ENCODE data around the gene SAP25.

DNA sequence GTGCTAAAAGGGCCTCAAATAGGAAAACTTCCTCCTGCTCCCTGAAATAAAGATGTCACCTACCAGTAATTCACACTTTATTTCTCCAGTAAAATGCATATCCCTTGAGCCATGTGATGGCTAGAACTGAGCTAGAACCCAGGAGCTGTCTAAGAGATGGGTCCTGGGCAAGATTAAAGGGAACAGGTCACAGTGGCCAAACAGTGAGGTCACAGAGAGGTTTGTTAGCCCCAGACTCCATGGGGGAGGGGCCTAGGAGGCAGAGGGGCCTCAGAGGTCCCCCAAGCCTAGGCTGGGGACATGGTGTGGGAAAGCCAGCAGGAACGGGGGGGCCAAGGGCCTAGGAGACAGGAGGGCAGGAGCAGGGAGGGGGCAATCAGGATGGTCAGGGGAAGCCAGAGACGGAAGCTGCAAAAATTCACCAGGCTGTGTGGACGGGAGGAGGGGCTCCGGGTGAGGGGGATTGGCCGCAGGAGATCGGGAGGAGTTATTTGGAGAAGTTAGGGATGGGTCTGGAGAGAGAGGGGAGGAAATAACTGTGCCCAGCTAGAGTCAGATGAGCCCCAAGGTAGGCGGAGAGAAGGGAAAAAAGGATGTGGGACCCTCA lies 15.7 kb upstream of the SAP25 start:
- TF ChIP-seq, protein P1, sequence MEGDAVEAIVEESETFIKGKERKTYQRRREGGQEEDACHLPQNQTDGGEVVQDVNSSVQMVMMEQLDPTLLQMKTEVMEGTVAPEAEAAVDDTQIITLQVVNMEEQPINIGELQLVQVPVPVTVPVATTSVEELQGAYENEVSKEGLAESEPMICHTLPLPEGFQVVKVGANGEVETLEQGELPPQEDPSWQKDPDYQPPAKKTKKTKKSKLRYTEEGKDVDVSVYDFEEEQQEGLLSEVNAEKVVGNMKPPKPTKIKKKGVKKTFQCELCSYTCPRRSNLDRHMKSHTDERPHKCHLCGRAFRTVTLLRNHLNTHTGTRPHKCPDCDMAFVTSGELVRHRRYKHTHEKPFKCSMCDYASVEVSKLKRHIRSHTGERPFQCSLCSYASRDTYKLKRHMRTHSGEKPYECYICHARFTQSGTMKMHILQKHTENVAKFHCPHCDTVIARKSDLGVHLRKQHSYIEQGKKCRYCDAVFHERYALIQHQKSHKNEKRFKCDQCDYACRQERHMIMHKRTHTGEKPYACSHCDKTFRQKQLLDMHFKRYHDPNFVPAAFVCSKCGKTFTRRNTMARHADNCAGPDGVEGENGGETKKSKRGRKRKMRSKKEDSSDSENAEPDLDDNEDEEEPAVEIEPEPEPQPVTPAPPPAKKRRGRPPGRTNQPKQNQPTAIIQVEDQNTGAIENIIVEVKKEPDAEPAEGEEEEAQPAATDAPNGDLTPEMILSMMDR (IDR thresholded peaks at IDR 0.05): no peak
- TF ChIP-seq EP300 (IDR thresholded peaks at IDR 0.05) (no peak), POLR2A (IDR thresholded peaks at IDR 0.05) (no peak)

All from tibial nerve (tissue), 4 donors.